Left ventricle myocardium inferior (tissue), 1 donor: Measurements from ENCODE around the gene IRF9. TPM values are rescaled to one million over a fixed set of nuclear protein-coding genes. Genes with fewer than 3 reads are reported as not detected.

Source experiments
- DNase-seq: peaks from one replicate; pipeline ENCODE4 v3.0.0-alpha.2; 2020
- H3K27ac ChIP-seq: fragments of 200-600 bp; replicated peaks from 2 replicates; pipeline ENCODE4 v1.8.0; 2021
- H3K27me3 ChIP-seq: fragments of 200-600 bp; 2 replicates; pipeline ENCODE4 v1.8.0; 2021; ENCODE audit warnings: low read depth
- H3K36me3 ChIP-seq: fragments of 200-600 bp; 2 replicates; pipeline ENCODE4 v1.8.0; 2021
- H3K4me1 ChIP-seq: fragments of 200-600 bp; 2 replicates; pipeline ENCODE4 v1.8.0; 2021
- H3K4me3 ChIP-seq: fragments of 200-600 bp; 2 replicates; pipeline ENCODE4 v1.8.0; 2021; ENCODE audit warnings: mild to moderate bottlenecking, moderate library complexity
- H3K9me3 ChIP-seq: fragments of 200-600 bp; replicated peaks from 2 replicates; pipeline ENCODE4 v1.8.0; 2021
- CTCF ChIP-seq: fragments of 200-600 bp; IDR thresholded peaks from 2 replicates; pipeline ENCODE4 v1.8.0; 2021; ENCODE audit warnings: antibody characterized with exemption, mild to moderate bottlenecking, borderline replicate concordance
- intact Hi-C: fragments of 100-400 bp; cut with micrococcal nuclease; formaldehyde crosslinking; loops from one replicate; pipeline ENCODE4 v1.11.0; 2022
- total RNA-seq: library from RNA; stranded (reverse); fragmentation: NEBNext Ultra II Directional; extraction: Animal tissue kit (Norgen Biotek cat#: 25700); gene quantifications from one replicate; pipeline ENCODE4 v1.2.1, GENCODE V29; 2021
- donor health status: DM: no; HTN: yes; CAD: no; lungs with severe emphysema.

Gene IRF9
- total RNA-seq, 1 donor from 2014 or later = 24.0 TPM

GRCh38 chr14:24122416-24122815, 38.6 kb upstream of the IRF9 start:
- H3K27me3 ChIP-seq = no peaks in the 10 kb centered on the region
- intact Hi-C loops = no loop called here
- peaks cover 70% of the 10 kb centered on the region for H3K36me3 ChIP-seq
- H3K27ac ChIP-seq = no peak overlapping the region
- no peak overlapping the region for H3K4me3 ChIP-seq
- no peak for DNase-seq
- no peak for TF ChIP-seq CTCF
- peaks cover 9% of the 10 kb centered on the region for H3K4me1 ChIP-seq
- no peaks in the 10 kb centered on the region for H3K9me3 ChIP-seq

- DNase-seq = no peak
- Histone ChIP-seq H3K27ac (no peak overlapping the region), H3K9me3 (no peaks in the 10 kb centered on the region), H3K4me1 (peaks cover 8% of the 10 kb centered on the region), H3K36me3 (peaks cover 66% of the 10 kb centered on the region), H3K27me3 (no peaks in the 10 kb centered on the region), H3K4me3 (no peak overlapping the region)
- intact Hi-C loops = no loop called here
- no peak for TF ChIP-seq CTCF
These were observed 38.2 kb upstream of the IRF9 start for GRCh38 chr14:24122898-24123297.

GRCh38 chr14:24123424-24124417, 37.3 kb upstream of the IRF9 start:
- no peak for TF ChIP-seq CTCF
- Histone ChIP-seq H3K27ac (no peak overlapping the region), H3K36me3 (peaks cover 57% of the 10 kb centered on the region), H3K4me1 (peaks cover 8% of the 10 kb centered on the region), H3K27me3 (no peaks in the 10 kb centered on the region), H3K4me3 (no peak overlapping the region), H3K9me3 (no peaks in the 10 kb centered on the region)
- no peak for DNase-seq
- intact Hi-C loops = no loop called here

GRCh38 chr14:24126939-24127338, 34.1 kb upstream of the IRF9 start:
- H3K9me3 ChIP-seq = no peaks in the 10 kb centered on the region
- TF ChIP-seq CTCF = no peak
- H3K27me3 ChIP-seq = no peaks in the 10 kb centered on the region
- H3K4me3 ChIP-seq = no peak overlapping the region
- peaks cover 27% of the 10 kb centered on the region for H3K4me1 ChIP-seq
- peaks cover 25% of the 10 kb centered on the region for H3K36me3 ChIP-seq
- no peak for DNase-seq
- H3K27ac ChIP-seq = no peak overlapping the region
- intact Hi-C loops = no loop called here

- H3K4me3 ChIP-seq = no peak overlapping the region
- no peaks in the 10 kb centered on the region for H3K9me3 ChIP-seq
- intact Hi-C loops = no loop called here
- H3K4me1 ChIP-seq = peaks cover 32% of the 10 kb centered on the region
- H3K27ac ChIP-seq = no peak overlapping the region
- H3K36me3 ChIP-seq = peaks cover 18% of the 10 kb centered on the region
- DNase-seq = no peak
- no peak for TF ChIP-seq CTCF
- H3K27me3 ChIP-seq = no peaks in the 10 kb centered on the region
These were observed 33.4 kb upstream of the IRF9 start for GRCh38 chr14:24127673-24128072.
